Hepatocyte (in vitro differentiated cells): ENCODE data around the gene ST8SIA1.

Experiments
- CTCF ChIP-seq: fragments of 200-600 bp; sonication (generic); IDR thresholded peaks from 2 replicates; pipeline ENCODE4 v1.5.1; 2016; ENCODE audit warnings: antibody characterized with exemption, mild to moderate bottlenecking; ENCODE audit not compliant: poor library complexity
- EZH2 ChIP-seq: fragments of 200-600 bp; sonication (generic); IDR thresholded peaks from 2 replicates; pipeline ENCODE4 v1.6.1; 2016; ENCODE audit warnings: antibody characterized with exemption, mild to moderate bottlenecking, borderline replicate concordance
- EZH2phosphoT487 ChIP-seq: fragments of 200-600 bp; sonication (generic); IDR thresholded peaks from one replicate; pipeline ENCODE4 v1.6.1; 2018; ENCODE audit warnings: antibody characterized with exemption, mild to moderate bottlenecking, low read depth, moderate library complexity; ENCODE audit not compliant: unreplicated experiment, severe bottlenecking

GRCh38 chr12:22172501-22172900 is 162.0 kb downstream of the ST8SIA1 start:
- TF ChIP-seq CTCF (no peak), EZH2 (no peak), EZH2phosphoT487 (no peak)
